Activated CD4-positive, alpha-beta T cell treated with anti-CD3 and anti-CD28 coated beads, Interleukin-2, Interleukin-6, amounts not matched to agents 100 ng/mL and 50 ng/mL, durations not matched to agents 16 hours and 8 hours (primary cell): ENCODE results near the gene GLI3.

Source experiments
- DNase-seq: peaks from one replicate; pipeline ENCODE4 v3.0.0-alpha.2; 2020

GLI3 gene

DNA sequence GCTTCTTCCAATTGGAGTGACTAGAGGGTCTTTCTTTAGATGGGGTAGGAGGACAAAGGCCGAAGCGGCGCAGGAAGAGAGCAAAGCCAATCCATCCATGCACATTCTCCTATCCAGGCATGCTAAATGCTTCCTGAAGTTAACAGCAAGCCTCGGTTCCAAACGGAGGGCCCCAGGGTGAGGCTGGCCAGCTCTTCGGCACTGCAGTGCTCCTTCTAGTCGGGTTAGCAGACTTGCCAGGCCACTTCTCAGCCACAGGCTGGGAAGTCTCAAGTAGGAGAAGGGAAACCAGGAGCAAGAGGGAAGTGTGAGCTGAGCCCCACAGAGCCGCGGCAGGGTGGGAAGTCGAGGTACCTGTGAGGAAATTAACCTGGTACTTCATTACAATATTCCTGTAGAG lies 280.3 kb downstream of the GLI3 start:
- DNase-seq, result no peak

DNA sequence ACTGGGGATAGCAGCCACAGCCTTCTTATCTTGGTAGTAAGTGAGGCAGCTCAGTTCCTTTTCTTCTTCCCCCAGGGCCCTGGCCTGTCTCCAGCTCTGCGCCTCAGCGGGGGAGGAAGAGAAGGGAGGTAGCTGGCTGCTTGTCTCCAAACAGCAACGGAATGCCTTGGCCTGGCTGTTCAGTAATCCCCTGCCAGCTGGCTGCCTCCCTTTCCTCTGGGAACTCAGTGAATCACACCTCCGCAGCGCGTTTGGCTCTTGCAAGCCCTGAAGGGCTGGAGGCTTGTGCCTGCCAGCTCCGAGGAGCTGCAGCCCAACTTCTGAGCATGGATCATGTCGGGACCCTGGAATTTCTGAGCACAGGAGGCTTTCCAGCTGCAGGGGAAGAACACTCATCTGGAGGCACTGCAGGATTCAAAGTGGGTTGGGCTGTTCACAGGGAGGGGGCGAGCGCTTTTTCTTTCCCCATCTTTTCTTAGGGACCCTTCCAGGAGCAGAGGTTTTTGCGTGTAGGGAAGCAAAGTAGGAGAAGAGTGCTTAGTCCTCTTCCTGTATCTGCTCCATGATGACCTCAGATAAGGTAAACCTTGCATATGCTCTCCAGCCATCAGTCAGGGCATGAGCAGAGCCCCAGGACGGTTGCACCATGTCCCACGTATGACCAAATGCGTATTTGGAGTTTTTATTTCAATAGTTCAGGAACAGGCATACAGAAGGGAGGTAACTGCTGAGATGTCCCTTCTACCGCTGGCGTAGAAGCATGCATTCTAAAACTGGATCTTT lies 280.9 kb downstream of the GLI3 start:
- no peak for DNase-seq

- no peak for DNase-seq
These were observed 281.6 kb downstream of the GLI3 start for GRCh38 chr7:41955451-41955850.

GRCh38 chr7:41954976-41955375 lies 282.0 kb downstream of the GLI3 start:
- no peak for DNase-seq

- no peak for DNase-seq
These were observed 288.5 kb downstream of the GLI3 start for GRCh38 chr7:41948503-41948902.

DNA sequence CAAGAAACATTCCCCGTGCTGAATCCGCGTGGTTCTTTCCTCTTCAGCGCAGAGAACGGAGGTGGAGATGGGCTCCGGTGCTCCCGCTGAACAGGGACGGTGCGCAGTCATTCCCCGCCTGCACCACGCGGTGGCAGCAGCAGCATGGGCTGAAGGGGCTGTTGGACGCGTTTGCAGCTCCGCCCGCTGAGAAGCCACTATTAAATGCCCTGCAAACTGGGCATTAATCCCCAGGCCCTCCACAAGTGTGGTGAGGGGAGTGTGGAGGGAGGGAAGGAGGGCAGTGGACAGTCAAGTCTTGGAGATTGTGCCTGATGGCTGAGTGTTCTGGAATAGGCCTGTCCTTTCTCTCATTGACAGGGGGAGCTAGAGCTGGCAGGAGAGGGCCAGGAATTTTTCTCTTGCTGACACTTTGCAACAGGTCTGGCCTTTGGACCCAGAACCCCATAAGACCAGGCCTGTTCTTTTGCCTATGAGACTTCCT lies 293.9 kb downstream of the GLI3 start:
- peak; percentile 79 for DNase-seq

DNA sequence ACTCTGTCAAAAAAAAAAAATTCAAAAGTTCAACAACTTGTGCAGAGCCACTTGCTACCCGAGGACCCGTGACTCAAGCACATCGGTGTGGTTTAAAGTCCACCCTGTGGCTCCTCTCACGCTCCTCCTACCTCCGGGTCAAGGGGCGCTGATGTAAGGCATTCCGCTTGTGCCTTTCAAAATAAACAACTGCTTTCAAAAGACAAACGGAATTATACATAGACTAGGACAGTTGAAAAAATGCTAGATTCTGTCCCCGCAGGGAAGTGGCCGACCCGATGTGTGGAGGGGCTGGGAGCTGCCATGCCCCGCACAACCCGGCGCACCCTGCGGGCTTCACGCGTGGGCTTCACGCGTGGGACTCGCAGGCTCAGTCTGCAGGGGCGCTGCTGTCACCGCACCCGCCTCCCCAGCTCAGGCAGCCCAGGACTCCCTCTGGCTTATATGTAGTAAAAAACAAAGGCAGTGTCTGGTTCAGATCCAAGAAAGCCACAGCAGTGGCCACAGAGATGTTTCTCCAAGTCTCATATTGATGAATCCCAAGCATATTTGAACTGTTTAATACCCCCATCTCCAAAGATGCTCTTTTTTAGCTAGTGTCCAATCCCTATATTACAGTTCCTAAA lies 294.4 kb downstream of the GLI3 start:
- DNase-seq, result no peak

DNA sequence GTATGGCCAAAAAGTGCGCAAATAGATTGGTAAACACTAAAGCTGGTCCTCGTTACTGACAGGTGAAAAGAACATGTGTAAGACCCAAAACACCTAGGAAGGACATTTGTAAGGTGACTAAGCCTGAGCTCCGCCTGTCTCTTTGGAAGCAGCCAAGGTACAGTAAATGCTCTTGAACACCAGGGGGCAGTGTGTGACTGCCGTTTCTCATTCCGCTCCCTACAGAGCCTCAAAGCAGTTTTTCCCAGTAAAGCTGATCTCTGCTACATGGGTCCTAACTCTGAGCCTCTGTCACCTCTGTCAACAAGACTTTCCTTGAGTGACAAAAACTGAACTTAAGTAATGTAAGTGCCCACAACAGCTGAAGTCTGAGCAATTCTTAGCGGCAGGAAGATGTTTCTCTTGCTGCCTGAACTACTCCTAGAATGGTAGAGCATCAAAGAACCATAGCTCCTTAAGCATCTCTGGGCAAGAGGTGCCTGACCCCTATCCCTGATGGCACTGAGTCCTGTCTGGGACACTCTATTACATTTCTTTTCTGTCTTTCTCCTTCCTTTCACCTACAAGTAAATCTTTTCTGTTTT lies 296.2 kb downstream of the GLI3 start:
- peak; percentile 65 for DNase-seq

- no peak for DNase-seq
These were observed 298.6 kb downstream of the GLI3 start for GRCh38 chr7:41938371-41938770.

- no peak for DNase-seq
These were observed 303.6 kb downstream of the GLI3 start for GRCh38 chr7:41933427-41933826.

DNA sequence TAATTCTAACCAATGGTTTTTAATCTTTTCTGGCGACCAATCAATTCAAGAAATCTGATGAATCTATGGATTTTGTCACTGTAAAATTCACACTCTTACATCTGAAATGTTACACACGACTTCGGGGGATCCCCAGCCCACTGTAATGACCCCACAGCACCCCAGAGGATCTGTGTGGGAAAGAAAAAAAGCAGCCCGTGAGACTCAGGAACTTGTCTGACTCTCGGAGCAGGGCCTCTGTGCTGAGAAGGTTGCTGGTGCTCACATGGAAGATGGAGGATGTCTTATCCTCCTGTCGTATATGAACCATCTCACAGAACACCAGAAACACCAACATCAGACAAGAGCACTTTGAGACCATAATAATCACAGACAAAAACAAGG lies 305.8 kb downstream of the GLI3 start:
- no peak for DNase-seq

GRCh38 chr7:41930538-41931262 lies 306.3 kb downstream of the GLI3 start:
- no peak for DNase-seq

DNA sequence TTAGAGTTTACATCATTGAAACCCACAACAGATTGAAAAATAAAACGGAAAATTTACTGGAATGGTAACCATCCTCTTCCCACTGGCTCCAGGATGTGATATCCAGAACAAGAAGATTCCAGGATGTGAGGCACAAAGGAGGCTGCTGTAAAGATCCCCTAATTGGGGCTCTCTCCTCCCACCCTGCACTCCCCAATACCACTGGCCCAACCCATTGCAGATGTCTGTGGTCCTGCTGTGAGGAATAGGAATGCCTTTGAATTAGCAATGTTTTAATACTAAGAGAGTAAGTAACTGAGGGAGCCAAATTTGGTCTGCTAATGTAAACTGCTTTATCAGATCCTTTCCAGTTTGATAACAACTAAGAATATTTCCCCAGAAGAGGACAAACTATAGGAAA lies 308.2 kb downstream of the GLI3 start:
- no peak for DNase-seq

GRCh38 chr7:41928166-41928565 lies 308.8 kb downstream of the GLI3 start:
- DNase-seq, result no peak

- no peak for DNase-seq
These were observed 309.6 kb downstream of the GLI3 start for GRCh38 chr7:41927380-41927779.

DNA sequence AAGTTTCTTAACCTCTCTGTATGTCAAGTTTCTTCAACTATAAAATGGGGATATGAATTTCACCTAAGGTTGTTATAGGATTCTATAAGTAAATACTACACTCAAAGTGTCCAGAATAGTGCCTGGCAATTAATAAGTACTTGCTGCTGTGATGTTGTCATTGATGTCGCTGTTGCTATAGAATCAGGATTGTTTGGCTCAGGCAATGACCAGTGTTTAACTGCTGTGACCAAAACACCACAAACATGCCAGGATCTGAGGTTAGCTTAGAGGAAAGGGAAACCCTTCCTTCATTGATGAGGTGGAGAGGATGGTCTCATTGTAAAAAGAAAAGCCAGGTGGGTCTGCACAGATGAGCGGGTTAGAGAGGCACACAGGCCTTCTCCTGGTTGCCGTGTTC lies 311.1 kb downstream of the GLI3 start:
- DNase-seq, result no peak

DNA sequence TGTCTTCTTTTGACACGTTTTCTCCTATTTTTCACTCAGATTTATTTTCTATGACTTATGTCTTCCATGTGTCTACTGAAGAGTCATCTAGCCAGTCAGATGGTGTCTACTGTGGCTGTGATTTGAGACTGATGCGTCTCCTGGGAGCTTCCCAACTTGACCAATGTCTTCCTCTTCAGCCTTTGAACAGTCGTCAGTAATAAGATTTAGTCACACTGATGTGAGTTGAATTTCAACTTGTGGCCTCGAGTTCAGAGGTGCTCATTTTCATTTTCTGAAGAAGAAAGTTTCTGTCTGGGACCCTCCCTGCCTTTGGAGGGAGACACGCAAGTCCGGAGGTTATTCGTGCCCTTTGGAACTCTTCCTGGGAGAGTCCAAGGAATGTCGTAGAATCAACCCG lies 312.2 kb downstream of the GLI3 start:
- DNase-seq, result no peak

- DNase-seq, result no peak
These were observed 314.6 kb downstream of the GLI3 start for GRCh38 chr7:41922373-41922772.

- DNase-seq, result no peak
These were observed 315.5 kb downstream of the GLI3 start for GRCh38 chr7:41921453-41921981.

GRCh38 chr7:41918597-41918996 lies 318.4 kb downstream of the GLI3 start:
- no peak for DNase-seq

DNA sequence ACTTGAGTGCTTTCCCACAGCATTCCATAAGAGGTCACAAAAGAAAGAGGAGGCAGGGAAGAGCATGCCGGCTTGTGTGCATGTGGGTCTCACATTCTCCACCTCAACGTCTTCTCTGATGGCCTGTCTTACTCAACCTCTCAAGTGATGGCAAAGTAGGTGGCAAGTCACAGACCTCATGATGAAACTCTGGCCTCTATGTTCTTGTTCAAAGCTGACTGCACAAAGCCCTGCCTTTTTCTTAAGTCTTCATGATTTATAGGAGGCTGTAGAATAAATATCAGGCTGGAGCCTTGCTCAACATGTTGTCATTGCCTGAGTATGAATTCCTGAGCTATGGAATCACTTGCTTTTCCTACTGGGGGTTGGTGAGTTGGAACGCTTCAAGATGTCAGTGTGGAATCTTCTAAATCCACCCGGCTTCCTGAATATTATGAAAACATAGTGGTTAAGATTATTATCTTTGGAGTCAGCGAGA lies 320.5 kb downstream of the GLI3 start:
- no peak for DNase-seq

DNA sequence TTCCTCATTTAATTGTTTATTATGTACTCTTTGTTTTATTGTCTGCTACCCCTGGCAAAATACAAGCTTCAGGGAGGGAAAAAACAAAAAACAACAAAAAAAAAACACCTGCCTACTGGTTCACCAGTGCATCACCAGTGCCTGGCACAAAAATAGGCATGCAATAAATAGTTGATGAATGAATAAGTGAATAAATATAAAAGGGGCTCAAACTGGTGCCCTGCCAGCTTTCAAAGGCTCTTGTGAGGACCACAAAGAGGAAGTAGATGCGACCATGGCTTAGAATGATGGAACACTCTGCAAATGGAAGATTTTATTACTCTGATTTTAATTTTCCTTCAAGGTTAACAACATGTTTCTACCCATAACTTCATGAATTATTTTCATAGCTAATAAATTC lies 321.1 kb downstream of the GLI3 start:
- DNase-seq, result no peak
